ENCODE measurements around the gene PSMF1.

Gene PSMF1

DNA sequence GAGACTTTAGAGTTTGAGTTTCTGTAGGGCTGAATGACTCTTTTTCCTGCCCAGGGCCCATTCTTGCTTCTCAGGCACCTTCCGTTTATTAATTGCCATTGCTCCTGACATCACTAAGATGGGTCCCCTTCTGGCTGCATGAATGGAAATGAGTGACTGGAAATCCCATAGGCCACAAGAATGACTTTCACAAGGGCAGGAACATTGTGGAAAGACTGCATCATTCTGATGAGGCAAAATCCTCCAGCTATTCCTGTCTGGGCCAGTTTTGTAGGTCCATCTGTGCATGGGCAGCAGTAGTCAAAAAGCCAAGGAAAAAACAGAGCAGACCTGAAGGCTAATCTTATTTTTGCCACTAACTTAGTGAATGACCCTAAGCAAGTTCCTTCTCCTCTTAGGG is 47.1 kb downstream of the PSMF1 start:
- DNase-seq, result no peak

DNA sequence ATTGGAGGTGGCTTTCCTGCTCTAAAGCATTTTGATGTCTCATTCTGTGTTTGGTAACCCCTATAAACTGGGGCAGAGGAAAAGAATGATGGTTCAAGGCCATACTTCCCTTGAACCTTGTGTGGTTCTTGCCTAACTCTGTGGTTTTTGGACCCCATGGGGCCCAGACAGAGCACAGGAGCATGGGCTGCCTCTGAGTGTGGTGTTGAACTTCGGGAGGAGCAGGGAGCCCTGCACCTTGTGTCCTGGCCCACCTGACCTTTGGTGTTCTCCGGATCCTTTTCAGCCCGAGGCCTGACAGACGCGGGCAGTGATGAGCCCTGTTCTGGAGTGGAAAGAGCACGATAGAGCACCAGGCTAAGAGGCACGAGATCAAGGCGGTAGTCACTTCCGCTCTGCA is 47.5 kb downstream of the PSMF1 start:
- DNase-seq, result no peak

DNA sequence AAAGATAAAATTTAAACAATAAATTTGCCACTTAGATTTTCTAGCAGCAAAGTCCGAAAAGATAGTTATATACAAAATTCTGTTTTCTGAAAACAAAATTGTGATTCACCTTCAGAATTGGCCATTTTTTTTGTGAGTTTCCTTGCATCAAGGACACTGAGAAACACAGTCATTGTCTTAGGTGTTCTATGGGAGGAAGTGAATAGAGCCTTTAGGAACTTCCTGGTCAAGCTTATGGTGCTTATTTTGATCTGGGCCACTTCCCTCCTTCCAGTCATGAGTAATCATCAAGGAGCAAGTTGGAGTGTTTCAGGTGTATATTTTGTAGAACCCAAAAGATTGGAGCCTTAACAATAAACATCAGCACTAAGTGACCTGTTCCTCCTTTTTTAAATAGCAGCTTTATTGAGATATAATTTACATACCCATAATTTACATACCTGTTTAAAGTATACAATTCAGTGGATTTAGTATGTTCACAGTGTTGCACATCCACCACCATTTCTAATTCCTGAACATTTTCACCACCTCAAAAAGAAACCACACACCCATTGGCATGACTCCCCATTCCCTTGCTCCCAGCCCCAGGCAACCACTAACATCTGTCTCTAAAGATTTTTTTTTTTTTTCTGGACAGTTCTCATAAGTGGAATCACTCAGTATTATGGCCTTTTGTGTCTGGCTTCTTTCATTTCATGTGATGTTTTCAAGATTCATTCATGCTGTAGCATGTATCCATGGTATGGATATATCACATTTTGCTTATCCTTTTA is 48.7 kb downstream of the PSMF1 start:
- no peak for DNase-seq

DNA sequence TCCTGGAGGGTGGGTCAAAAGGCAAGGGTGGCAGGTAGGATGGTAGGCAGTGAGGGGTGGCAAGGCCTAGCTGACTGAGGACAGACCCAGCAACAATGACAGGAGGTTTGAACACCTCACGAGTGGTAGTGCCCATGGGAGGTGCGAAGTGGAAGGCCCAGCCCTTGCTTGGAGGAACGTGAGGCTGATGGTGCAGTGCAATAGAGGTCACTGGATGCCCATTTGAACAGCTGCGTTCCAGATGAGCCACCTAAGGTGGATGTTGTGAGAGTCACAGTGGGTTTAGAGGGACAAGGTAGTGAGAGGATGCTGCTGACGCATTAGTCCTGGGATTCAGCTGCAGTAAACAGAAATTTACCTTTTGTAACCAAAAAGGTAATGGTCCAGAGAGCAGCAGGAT is 50.8 kb downstream of the PSMF1 start:
- no peak for DNase-seq

DNA sequence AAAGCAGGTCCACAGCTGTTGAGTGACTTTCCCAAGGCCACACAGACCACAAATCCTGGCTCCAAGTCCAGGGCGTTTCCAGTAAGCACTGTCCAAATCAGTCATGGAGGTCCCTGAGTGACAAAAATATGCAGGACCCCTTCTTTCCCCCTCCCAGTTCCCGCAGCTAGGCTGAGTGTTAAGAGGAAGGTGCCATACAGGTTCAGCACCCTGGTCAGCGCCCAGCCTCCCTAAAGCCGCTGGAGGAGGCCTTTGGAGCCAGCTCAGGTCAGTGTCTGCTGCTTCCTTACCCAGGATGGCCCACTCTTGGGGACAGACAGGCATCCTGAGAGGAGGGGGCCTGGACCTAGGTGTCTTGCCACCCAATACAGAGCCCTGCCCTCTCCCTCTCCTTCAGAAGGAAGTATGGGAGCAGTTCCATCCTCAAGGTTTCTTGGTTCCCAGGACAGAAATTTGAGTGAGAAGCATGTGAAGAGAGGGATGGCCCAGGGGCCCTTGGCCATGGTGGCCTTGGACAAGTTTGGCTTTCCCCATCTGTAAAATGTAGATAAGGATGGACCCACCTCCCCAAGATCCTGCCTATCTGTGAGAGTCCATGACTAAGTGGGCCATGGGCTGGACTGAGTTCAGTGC is 53.2 kb downstream of the PSMF1 start:
- DNase-seq, result no peak

DNA sequence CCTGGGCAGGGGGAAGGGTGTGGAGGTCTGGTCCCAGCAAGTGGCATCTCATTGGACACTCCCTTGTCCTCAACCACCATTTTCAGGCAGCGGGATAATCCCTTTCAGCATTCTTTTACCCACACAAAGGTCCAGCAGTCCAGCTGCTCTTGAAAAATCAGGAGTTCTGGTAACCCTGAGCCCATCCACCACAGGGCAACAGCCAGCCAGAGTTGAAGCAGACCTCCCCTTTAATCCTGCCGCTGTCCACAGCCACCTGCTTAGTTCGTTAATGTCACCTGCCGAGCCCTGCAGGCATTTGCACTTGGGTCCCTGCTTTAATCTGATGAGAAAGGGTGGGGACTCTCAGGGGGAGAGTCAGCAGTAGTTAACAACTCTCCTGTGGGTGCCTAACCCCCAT is 55.3 kb downstream of the PSMF1 start:
- no peak for DNase-seq

DNA sequence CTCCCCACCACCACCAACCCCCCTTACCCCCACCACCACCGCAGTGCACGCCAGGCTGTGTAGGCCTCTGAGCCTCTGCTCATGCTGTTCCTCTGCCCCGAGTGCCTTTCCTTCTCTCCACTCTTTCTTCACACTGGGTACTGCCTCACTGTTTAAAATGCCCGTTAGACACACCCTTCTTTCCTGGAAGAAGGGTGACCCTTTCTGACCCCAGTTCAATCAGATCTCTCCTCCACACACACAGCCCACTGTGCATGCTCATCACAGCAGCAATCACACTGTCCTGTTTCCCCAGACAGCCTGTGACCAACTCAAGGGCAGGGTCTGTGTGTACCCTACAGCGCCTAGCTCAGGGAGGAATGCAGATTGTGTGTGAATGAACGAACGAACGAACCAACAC is 56.4 kb downstream of the PSMF1 start:
- no peak for DNase-seq

DNA sequence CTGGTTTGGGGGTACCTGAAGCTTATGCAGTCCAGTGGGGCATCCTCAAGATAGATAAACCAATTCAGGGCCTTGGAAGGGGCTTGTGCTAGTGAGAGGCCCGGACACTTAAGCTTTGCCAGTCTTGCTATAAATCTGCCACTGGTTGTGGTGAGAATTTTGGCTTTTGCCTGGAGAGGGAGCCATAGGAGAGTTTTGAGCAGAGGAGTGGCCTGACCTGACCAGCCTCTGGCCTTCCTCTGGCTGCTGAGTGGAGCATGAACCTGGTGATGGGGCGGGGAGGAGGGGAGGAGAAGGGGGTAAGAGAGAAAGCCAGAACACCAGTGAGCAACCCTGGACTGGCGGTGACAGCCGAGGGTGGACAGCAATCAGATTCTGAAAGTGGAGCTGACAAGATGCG is 59.3 kb downstream of the PSMF1 start:
- no peak for DNase-seq

DNA sequence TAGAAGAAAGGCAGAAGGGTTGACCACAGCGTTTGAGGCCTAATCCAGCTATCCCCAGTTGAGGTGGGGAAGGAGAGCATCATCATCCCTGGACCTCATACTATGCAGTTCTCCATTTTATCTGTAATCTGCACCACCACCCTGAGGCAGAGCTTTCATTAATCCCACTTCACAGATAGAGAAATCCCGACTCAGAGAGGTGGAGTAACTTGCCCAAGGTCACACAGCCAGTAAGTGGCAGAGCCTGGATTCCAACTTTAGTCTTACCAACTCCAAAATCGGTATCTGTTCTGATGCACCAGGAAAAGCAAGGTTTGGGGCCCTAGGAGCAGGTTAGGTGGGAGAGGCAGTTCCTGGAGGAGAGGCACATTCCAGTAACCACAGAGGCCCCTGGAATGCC is 59.7 kb downstream of the PSMF1 start:
- no peak for DNase-seq

DNA sequence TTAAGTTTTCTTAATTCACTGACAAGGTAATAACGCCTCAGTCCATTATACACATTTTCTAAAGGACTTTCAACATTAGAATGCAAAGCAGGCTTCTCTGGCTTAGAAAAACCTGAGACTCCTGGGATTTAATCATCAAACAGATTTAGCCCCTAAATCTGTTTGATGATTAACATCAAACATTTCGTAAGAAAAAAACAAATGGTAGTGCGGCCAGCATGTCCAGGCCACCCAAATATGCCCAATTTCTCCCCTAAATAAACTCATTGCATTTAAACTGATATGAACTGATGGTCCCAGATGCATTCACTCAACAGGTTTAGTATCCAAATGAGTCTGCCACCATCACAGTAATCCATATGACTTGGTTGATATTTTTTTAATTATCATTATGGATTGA is 60.2 kb downstream of the PSMF1 start:
- no peak for DNase-seq

DNA sequence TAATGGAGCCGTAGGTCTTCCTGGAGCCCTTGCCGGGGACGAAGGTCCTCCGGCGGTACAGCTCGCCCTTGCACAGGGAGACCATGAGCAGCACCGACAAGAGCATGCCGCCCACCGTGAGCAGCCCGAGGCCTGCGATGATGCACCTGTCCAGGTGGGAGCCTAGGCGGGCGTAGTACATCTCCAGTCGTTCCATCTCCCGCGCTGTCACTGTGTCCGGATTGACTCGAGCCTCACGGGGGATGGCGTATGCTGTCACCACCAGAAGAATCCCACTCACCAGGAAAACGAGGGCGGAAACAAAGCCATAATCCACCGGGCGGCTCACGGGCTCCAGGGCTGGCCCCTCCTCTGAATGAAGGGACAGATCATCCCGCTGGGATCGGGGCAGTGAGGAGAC is 62.5 kb downstream of the PSMF1 start:
- DNase-seq, result no peak

DNA sequence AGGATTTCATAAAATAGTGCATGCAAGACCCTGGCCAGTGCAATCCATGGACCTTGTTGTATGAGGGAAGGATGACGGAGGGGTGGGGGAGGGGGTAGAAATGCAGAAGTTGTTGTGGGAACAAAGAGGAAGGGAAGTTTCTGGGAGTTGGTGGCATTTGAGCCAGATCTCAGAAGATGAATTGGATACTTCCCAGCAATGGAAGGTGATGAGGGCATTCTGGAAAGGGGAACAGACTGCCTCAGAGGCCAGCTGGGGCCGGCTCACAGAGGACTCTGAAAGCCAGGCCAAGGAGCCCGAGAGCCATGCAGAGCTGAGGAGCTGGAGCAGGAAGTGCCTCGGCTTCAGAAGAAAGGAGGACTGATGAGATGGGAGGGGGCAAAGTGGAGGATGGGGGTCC is 63.7 kb downstream of the PSMF1 start:
- no peak for DNase-seq

DNA sequence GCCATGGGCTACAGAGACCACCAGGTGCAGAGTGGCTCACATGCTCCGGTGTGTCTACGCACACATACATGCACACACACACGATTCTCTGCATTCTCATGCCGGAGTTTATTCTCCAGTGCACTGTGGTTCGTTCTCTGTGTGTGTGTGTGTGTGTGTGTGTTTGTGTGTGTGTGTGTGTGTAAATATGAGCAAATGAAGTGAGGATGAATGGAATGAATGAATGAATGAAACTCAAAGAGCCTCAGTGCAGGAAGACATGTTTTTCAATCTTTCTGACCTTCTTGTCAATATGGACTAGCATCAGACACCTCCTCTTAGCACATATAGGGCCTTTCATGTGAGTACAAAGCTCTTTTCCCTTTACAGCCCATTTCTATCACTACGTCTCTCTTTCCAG is 64.8 kb downstream of the PSMF1 start:
- DNase-seq, result no peak

DNA sequence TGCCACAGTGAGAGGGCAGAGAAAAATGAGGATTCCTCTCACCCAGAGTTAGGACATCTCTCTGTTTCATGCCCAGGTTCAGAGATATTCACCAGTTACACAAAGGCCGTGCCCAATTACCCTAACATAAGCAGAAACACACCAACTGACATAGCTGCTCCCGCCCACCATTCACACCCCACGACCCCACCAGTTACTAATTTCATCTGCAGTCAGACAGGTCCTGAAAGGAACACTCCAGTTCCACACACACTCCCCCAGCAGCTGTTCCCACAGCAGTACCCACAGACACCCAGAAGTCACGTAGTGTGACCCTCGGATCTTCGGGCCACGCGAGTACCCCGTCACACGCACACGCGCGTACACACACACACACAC is 65.8 kb downstream of the PSMF1 start:
- no peak for DNase-seq

DNA sequence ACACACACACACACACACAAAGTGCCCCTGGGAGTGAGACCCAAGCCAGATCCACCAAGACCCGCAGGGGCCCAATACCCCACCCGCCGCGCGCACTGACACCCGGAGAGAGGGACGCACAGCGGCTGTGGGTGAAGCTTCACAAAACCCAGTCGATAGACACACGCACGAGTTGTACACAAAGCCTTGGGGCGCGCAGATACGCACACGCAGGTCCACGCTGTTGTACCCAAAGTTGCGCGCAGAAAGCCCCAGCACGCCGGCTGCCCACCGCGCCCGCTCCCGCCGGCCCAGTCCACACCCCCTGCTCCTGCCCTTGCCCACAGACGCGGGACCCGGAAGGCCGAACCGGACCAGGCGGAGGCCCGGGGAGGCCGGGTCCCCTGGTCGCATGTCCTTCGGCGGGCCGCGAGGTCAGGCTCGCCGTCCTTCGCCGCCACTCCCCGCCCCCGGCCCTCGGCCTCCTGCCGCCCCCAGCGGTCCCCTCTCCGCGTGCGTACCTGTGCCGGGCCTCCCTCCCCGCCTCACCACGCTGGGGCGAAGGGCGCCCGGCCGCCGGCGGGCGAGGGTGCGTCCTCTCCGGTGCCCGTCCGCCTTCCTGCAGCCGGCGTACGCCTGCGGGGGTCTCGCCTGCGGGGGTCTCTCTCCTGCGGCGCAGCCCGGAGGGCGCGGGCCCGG is 66.4 kb downstream of the PSMF1 start, which contains the start of gene TMEM74B:
Gene TMEM74B, minus strand, starts transcription at position 344 of the 678 bp plus-strand sequence. CDS start 1,180 bp downstream, outside the sequence.
- peak; percentile 1 for DNase-seq

DNA sequence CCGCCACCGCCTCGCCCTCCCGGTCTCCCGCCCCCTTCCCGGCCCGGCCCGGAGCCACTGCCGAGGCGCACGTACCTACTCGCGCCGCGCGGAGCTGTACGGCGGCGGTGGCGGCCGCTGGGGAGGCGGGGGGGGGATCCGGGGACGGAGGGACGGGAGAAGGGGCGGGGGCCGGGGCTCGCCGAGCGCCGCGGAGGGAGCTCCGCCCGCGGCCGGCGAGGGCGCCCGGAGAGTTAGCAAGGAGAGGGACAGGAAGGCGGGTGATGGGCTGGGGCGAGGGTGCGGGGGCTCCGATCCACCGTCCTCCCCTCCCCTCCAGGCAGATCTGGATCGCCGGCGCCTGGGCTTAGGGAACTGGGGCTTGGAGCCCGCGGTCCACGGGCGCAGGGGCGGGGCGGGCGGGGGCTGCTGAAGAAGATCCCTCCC is 66.9 kb downstream of the PSMF1 start:
- DNase-seq, result no peak

DNA sequence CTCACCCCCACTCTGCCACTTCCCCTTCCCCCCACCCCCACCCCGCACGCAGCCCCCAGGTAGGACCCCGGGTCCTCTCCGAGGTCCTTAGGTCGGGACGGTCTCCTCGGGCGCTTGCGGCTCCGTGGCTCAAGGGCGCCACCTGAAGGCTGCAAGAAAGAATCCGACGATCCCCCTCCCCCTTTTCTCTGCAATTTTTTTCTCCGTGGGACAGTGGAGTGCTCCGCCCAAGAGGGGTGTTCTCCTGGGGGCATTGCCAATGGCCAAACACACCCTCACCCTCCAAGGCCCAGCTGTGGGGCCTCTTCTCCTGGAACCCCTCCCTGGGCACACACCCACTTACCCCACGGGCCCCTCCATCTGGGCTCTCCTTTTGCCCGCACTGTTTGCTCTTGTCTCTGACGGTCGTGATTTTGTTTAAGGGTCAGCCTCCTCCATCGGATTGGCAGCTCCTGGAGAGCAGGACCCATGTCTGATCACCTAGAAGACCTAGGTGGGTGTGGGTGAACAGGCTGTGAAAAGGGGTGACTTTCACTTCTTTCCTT is 67.5 kb downstream of the PSMF1 start:
- DNase-seq, result peak; percentile 32

DNA sequence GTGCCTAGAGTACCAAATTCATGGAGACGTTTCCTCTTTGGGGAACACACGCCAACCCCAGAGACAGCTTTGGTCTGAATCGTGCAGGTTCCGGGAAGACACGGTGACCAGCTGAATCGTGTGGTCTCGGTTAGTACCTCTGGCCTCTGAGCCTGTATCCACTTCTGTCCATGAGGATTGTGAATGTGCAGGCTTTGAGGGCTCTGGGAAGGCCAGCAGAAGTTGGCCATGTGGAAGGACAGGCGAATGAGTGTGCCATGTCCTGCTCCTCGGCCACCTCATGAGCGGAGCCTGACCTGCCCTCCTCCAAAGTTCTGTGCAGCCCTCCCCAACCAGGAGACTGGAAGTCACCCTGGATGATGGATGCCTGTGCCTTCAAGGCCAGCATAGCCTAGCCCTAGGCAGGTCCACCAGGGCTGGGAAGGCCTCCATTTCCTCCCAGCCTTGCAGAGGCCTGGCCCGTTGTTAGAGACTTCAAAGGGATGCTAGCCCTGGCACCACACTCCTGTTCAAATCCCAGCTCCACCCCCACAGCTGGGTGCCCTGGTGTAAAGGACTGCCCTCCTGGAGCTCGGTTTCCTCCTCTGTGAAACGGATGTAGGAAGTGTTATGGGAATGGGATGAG is 68.1 kb downstream of the PSMF1 start:
- DNase-seq, result no peak

DNA sequence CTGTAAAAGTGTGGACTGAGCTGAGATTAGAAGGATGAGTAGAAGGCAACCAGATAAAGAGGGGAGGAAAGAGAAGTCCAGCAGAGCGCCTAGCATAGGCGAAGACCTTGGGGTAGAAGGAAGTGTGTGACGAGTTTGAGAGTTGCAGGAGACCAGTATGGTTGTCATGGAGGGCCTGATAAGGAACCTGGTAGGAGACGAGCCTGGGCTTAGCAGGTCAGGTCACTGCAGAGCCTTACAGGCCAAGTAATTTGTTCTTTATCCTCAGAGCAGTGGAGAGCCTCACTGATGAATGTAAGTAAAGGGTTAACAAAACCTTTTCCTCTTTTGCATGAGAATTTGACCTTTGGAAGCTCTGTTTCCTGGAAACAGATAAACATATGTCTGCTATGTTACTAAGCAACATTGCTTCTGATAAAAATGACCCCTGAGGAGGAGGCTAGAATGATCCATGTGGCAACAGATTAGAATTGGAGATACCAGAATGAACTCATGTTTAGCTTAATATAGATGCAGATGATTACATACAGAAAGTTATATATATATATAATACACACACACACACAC is 69.3 kb downstream of the PSMF1 start:
- DNase-seq, result no peak

DNA sequence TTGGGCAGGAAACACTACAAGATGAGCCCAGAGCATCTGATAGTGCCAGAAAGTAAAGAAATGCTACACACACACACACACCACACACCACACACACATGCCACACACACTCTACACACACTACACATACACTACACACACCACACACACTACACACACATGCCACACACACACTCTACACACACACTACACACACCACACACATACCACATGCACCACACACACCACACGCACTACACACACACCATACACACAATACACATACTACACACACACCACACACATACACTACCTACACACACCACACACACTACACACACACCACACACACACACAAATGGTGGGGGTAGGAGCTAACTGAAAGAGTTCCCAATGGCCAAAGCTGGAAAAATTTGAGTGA is 69.9 kb downstream of the PSMF1 start:
- no peak for DNase-seq

DNA sequence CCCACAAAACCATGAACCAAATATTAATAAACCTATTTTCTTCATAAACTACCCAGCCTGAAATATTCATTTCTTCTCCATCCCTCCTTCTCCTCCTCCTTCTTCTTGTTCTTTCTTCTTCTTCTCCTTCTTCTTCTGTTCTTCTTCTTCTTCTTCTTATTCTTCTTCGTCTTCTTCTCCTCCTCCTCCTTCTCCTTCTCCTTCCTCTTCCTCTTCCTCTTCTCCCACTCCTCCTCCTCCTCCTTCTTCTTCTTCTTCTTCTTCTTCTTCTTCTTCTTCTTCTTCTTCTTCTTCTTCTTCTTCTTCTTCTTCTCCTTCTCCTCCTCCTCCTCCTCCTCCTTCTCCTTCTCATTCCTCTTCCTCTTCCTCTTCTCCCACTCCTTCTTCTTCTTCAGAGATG is 71.4 kb downstream of the PSMF1 start:
- no peak for DNase-seq

DNA sequence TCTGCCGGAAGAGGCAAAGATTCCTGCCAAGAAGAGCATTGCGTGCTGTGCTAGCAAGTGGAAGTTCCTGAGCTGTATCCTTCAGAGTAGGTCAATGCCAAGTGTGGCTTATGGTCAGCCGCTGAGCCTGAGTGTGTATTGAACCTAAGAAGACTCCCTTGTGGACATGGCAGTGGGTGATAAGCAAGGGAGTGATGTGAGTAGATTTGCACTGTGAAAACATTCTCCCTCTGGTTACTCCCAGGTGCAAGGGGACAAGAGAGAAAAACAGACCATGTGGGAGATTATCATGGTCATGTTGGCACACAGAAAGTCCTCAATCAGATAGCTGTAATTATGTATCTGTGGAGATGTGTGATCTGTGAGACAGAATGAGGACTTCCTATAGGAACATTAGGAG is 72.4 kb downstream of the PSMF1 start:
- no peak for DNase-seq

DNA sequence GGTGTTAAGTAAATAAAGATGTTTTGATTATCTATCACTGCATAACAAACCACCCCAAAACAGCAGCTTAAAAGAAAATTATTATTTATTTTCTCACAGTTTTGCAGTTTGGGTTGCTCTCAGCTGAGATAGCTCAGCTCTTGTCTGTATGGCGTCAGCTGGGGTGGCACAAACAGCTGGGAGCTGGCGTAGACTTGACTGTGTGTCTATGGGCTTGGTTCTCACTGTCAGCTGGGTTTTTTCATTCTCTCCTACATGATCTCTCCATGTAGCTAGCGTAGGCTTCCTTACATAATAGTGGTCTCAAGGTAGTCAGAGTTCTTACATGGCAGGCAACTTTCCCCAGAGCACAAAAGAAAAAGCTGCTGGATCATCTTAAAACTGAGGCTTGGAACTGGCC is 72.9 kb downstream of the PSMF1 start:
- DNase-seq, result no peak

Measured in NCI-H2227 treated with DMSO at 0.1 percent for 48 hours (cell line).